Parathyroid adenoma (tissue), 2 donors: Measurements from ENCODE around the gene SEC31B.

Source experiments
- H2AFZ ChIP-seq: fragments of 300-600 bp; sonication (generic); one replicate; pipeline ENCODE4 v1.7.0; 2017; ENCODE audit warnings: antibody characterized with exemption, mild to moderate bottlenecking
- H3K27ac ChIP-seq: fragments of 300-600 bp; sonication (generic); one replicate; pipeline ENCODE4 v1.7.0; 2017
- H3K27me3 ChIP-seq: fragments of 300-600 bp; sonication (generic); one replicate; pipeline ENCODE4 v1.7.0; 2017; ENCODE audit warnings: low read length; ENCODE audit not compliant: control insufficient read depth, insufficient read depth
- H3K36me3 ChIP-seq: fragments of 300-600 bp; sonication (generic); one replicate; pipeline ENCODE4 v1.7.0; 2017; ENCODE audit warnings: low read length; ENCODE audit not compliant: control insufficient read depth, insufficient read depth
- H3K4me1 ChIP-seq: fragments of 300-600 bp; sonication (generic); one replicate; pipeline ENCODE4 v1.7.0; 2017; ENCODE audit warnings: control low read depth
- H3K4me2 ChIP-seq: fragments of 300-600 bp; sonication (generic); one replicate; pipeline ENCODE4 v1.7.0; 2017; ENCODE audit warnings: low read length
- H3K4me3 ChIP-seq: fragments of 300-600 bp; sonication (generic); one replicate; pipeline ENCODE4 v1.7.0; 2017; ENCODE audit warnings: low read depth, low read length
- H3K79me2 ChIP-seq: fragments of 300-600 bp; sonication (generic); one replicate; pipeline ENCODE4 v1.7.0; 2017; ENCODE audit warnings: control low read depth
- H3K9ac ChIP-seq: fragments of 300-600 bp; sonication (generic); one replicate; pipeline ENCODE4 v1.7.0; 2017; ENCODE audit warnings: mild to moderate bottlenecking
- H3K9me3 ChIP-seq: fragments of 300-600 bp; sonication (generic); one replicate; pipeline ENCODE4 v1.7.0; 2017; ENCODE audit warnings: low read length; ENCODE audit not compliant: control insufficient read depth
- CTCF ChIP-seq: fragments of 300-600 bp; sonication (generic); IDR thresholded peaks from one replicate; pipeline ENCODE4 v1.7.0; 2017; ENCODE audit warnings: antibody characterized with exemption, mild to moderate bottlenecking
- donor health status: primary hyperparathyroidism.

The SEC31B gene

GRCh38 chr10:100560248-100560647 is 40.6 kb upstream of the SEC31B start:
- no peak for TF ChIP-seq CTCF
- H3K4me2 ChIP-seq, result no peak overlapping the region
- H3K9me3 ChIP-seq, result no peaks in the 10 kb centered on the region

GRCh38 chr10:100554902-100555301 is 35.2 kb upstream of the SEC31B start:
- no peak for TF ChIP-seq CTCF
- H3K79me2 ChIP-seq, result no peaks in the 10 kb centered on the region
- no peak overlapping the region for H3K27ac ChIP-seq
- H3K27me3 ChIP-seq, result no peaks in the 10 kb centered on the region
- no peak overlapping the region for H2AFZ ChIP-seq
- H3K4me2 ChIP-seq, result no peak overlapping the region
- H3K36me3 ChIP-seq, result no peaks in the 10 kb centered on the region
- H3K9ac ChIP-seq, result no peak overlapping the region
- no peaks in the 10 kb centered on the region for H3K9me3 ChIP-seq
- peaks cover 10% of the 10 kb centered on the region for H3K4me1 ChIP-seq
- no peak overlapping the region for H3K4me3 ChIP-seq

More at GRCh38 chr10:100560248-100560647, 40.6 kb upstream of the SEC31B start:
- H3K4me3 ChIP-seq, result no peak overlapping the region
- no peaks in the 10 kb centered on the region for H3K79me2 ChIP-seq
- H2AFZ ChIP-seq, result no peak overlapping the region
- no peak overlapping the region for H3K9ac ChIP-seq
- H3K27me3 ChIP-seq, result no peaks in the 10 kb centered on the region
- no peak overlapping the region for H3K27ac ChIP-seq
- H3K4me1 ChIP-seq, result no peaks in the 10 kb centered on the region
- no peaks in the 10 kb centered on the region for H3K36me3 ChIP-seq

GRCh38 chr10:100553929-100554328 is 34.3 kb upstream of the SEC31B start:
- H3K4me1 ChIP-seq, result peaks cover 18% of the 10 kb centered on the region
- no peak overlapping the region for H2AFZ ChIP-seq
- no peak overlapping the region for H3K27ac ChIP-seq
- H3K4me2 ChIP-seq, result no peak overlapping the region
- TF ChIP-seq CTCF, result no peak
- H3K36me3 ChIP-seq, result no peaks in the 10 kb centered on the region
- H3K9me3 ChIP-seq, result no peaks in the 10 kb centered on the region
- no peaks in the 10 kb centered on the region for H3K27me3 ChIP-seq
- no peak overlapping the region for H3K4me3 ChIP-seq
- H3K9ac ChIP-seq, result no peak overlapping the region
- no peaks in the 10 kb centered on the region for H3K79me2 ChIP-seq

- Histone ChIP-seq H3K4me3 (no peak overlapping the region), H3K4me1 (peaks cover 18% of the 10 kb centered on the region), H3K27me3 (no peaks in the 10 kb centered on the region), H3K27ac (no peak overlapping the region), H3K36me3 (no peaks in the 10 kb centered on the region), H2AFZ (no peak overlapping the region), H3K79me2 (no peaks in the 10 kb centered on the region), H3K4me2 (no peak overlapping the region), H3K9ac (no peak overlapping the region), H3K9me3 (no peaks in the 10 kb centered on the region)
- TF ChIP-seq CTCF, result no peak
Observed at GRCh38 chr10:100551738-100552137, 32.1 kb upstream of the SEC31B start.

GRCh38 chr10:100551196-100551595 is 31.5 kb upstream of the SEC31B start:
- Histone ChIP-seq H3K36me3 (no peaks in the 10 kb centered on the region), H3K4me3 (no peak overlapping the region), H3K4me1 (peaks cover 18% of the 10 kb centered on the region), H3K9ac (no peak overlapping the region), H3K27ac (no peak overlapping the region), H3K9me3 (no peaks in the 10 kb centered on the region), H2AFZ (no peak overlapping the region), H3K27me3 (no peaks in the 10 kb centered on the region), H3K79me2 (no peaks in the 10 kb centered on the region), H3K4me2 (no peak overlapping the region)
- no peak for TF ChIP-seq CTCF
